Measurements from ENCODE around the gene FNBP1L. TPM values are rescaled to one million over a fixed set of nuclear protein-coding genes. Genes with fewer than 3 reads are reported as not detected.
A peak's percentile ranks its signal among the peaks of the same experiment; 100 is the strongest.

The FNBP1L gene
- total RNA-seq, 1 experiment from 2014 or later: 0.41 TPM

DNA sequence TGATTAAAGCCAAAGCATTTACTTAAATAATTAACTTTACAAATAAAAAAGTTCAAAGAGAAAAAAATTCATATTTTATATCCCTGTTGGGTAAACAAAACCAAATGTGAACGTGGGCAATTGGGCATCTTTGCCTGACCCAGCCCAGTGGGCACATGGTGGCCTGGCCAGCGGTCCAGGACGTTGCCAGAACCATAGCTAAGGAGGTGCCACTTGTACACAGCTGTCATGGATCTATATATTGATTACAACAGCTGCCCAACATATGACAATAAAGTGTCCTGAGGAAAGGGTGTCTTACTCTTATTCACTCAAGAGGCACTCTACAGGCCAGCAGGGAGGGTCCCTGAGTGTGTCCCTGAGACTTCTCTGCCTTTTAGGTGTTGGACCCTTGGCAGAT lies 155.2 kb downstream of the FNBP1L start:
- peaks cover 4% of the 10 kb centered on the region; the same call in 1 of the 2 replicates for H4K20me1 ChIP-seq (ENCODE audit: insufficient read depth, low read depth, low read length)

GRCh38 chr1:93603601-93604000 lies 155.7 kb downstream of the FNBP1L start:
- peaks cover 6% of the 10 kb centered on the region; the same call in 1 of the 2 replicates for H3K79me2 ChIP-seq (ENCODE audit: low read length)
- H3K9me3 ChIP-seq (ENCODE audit: low read length): no peaks in the 10 kb centered on the region
- H3K4me3 ChIP-seq (ENCODE audit: low read length): no peak overlapping the region
- H3K9ac ChIP-seq (ENCODE audit: low read length): no peak overlapping the region
- H3K9me2 ChIP-seq (replicated peaks; ENCODE audit: insufficient read depth, low read length): no peaks in the 10 kb centered on the region
- no peak overlapping the region for H2AFZ ChIP-seq (ENCODE audit: low read length)
- no peaks in the 10 kb centered on the region for H3K36me3 ChIP-seq (ENCODE audit: insufficient read depth, low read length)
- no peak overlapping the region for H3K27ac ChIP-seq (ENCODE audit: low read length)
- H3K27me3 ChIP-seq (ENCODE audit: low read length): no peaks in the 10 kb centered on the region
- peaks cover 4% of the 10 kb centered on the region; the same call in 1 of the 2 replicates for H4K20me1 ChIP-seq (ENCODE audit: insufficient read depth, low read depth, low read length)
- H3K4me1 ChIP-seq (ENCODE audit: low read length): peaks cover 5% of the 10 kb centered on the region
- no peak for DNase-seq
- no peak overlapping the region for H3K4me2 ChIP-seq (ENCODE audit: low read depth, low read length, poor library complexity, severe bottlenecking)

More for the DNA sequence above, 155.2 kb downstream of the FNBP1L start:
- no peaks in the 10 kb centered on the region for H3K9me2 ChIP-seq (replicated peaks; ENCODE audit: insufficient read depth, low read length)
- H3K4me3 ChIP-seq (ENCODE audit: low read length): no peak overlapping the region
- H3K36me3 ChIP-seq (ENCODE audit: insufficient read depth, low read length): no peaks in the 10 kb centered on the region
- DNase-seq: no peak
- no peak overlapping the region for H3K27ac ChIP-seq (ENCODE audit: low read length)
- no peak overlapping the region for H2AFZ ChIP-seq (ENCODE audit: low read length)
- H3K4me2 ChIP-seq (ENCODE audit: low read depth, low read length, poor library complexity, severe bottlenecking): no peak overlapping the region
- H3K4me1 ChIP-seq (ENCODE audit: low read length): peaks cover 5% of the 10 kb centered on the region
- no peaks in the 10 kb centered on the region for H3K9me3 ChIP-seq (ENCODE audit: low read length)
- peaks cover 6% of the 10 kb centered on the region; the same call in 1 of the 2 replicates for H3K79me2 ChIP-seq (ENCODE audit: low read length)
- H3K27me3 ChIP-seq (ENCODE audit: low read length): no peaks in the 10 kb centered on the region
- no peak overlapping the region for H3K9ac ChIP-seq (ENCODE audit: low read length)

Small RNAs within 50 kb of the gene (small RNA-seq; reads per million reads assigned to genes)
- gene RNA5SP53: 3.4 reads per million, percentile 69 among the genes with 10 or more reads in this experiment

Other genes starting within 250 kb of the FNBP1L start
- 26.9 and 29.9 TPM in 2 replicates for gene DR1, start 102.2 kb upstream of the FNBP1L start, total RNA-seq (2014; rRNA removed; shearing (Covaris generic); ENCODE audit: low replicate concordance)
- 9.9 and 12.6 TPM in 2 replicates for gene BCAR3, start 233.7 kb downstream of the FNBP1L start, total RNA-seq (2014; rRNA removed; shearing (Covaris generic); ENCODE audit: low replicate concordance)